HEK293 (cell line): Measurements from ENCODE around the gene KIAA1958.

ENCODE experiments used
- CTCF ChIA-PET: fragments of 350-600 bp; formaldehyde crosslinking; extraction: SDS; loops from one replicate; lab custom pipeline; 2021; ENCODE audit warnings: antibody characterized with exemption; lab: Yijun Ruan, JAX
- POLR2A ChIA-PET: fragments of 300-600 bp; formaldehyde crosslinking; extraction: SDS; loops from one replicate; lab custom pipeline; 2020; ENCODE audit warnings: antibody characterized with exemption, inconsistent platforms; lab: Yijun Ruan, JAX
- H3K27ac ChIP-seq: fragments of 200-500 bp; sonication (Bioruptor generic); 2 replicates; pipeline ENCODE4 v1.5.1; 2014; ENCODE audit warnings: low read depth, low read length, control low read depth, inconsistent platforms; ENCODE audit errors: extremely low read depth
- H3K36me3 ChIP-seq, 2 experiments: fragments of 200-500 bp in 1 of 2; sonication (Bioruptor generic) in 1 of 2; 1 replicate in 1 of 2; 2 replicates in 1 of 2; pipeline ENCODE4 v1.5.1; 2014 to 2017; ENCODE audit warnings: inconsistent platforms in 2 of 2, low read length in 2 of 2; ENCODE audit not compliant: control insufficient read depth in 2 of 2, insufficient read depth in 1 of 2
- H3K4me1 ChIP-seq: fragments of 200-500 bp; sonication (Bioruptor generic); 2 replicates; pipeline ENCODE4 v1.5.1; 2014; ENCODE audit warnings: mild to moderate bottlenecking, low read length, inconsistent platforms; ENCODE audit not compliant: control insufficient read depth, insufficient read depth
- H3K4me3 ChIP-seq: 2 replicates; pipeline ENCODE4 v1.5.1; 2011; ENCODE audit warnings: low read depth, mild to moderate bottlenecking, control low read depth, low read length, moderate library complexity
- H3K9me3 ChIP-seq: fragments of 200-500 bp; sonication (Bioruptor generic); 2 replicates; pipeline ENCODE4 v1.5.1; 2014; ENCODE audit warnings: low read depth, low read length, inconsistent platforms; ENCODE audit not compliant: control insufficient read depth, insufficient read depth
- GFI1B ChIP-seq: fragments of 450-650 bp; formaldehyde crosslinking; IDR thresholded peaks from 2 replicates; pipeline ENCODE4 v1.5.1; 2016; ENCODE audit warnings: missing biosample characterization, missing genetic modification characterization
- PRDM10 ChIP-seq: fragments of 450-650 bp; formaldehyde crosslinking; IDR thresholded peaks from 2 replicates; pipeline ENCODE4 v1.5.1; 2016; ENCODE audit warnings: missing biosample characterization, missing genetic modification characterization
- TRIM28 ChIP-seq: IDR thresholded peaks from 2 replicates; pipeline ENCODE4 v1.6.1; 2011; ENCODE audit warnings: low read length, control low read depth, borderline replicate concordance
- ZBTB11 ChIP-seq: fragments of 450-650 bp; formaldehyde crosslinking; conservative IDR thresholded peaks from 2 replicates; pipeline ENCODE4 v1.5.1; 2016; ENCODE audit warnings: low read depth, missing biosample characterization, missing genetic modification characterization
- ZBTB17 ChIP-seq: fragments of 450-650 bp; formaldehyde crosslinking; IDR thresholded peaks from 2 replicates; pipeline ENCODE4 v1.5.1; 2016; ENCODE audit warnings: missing biosample characterization, missing genetic modification characterization
- ZBTB8A ChIP-seq: fragments of 450-650 bp; formaldehyde crosslinking; IDR thresholded peaks from 2 replicates; pipeline ENCODE4 v1.5.1; 2016; ENCODE audit warnings: missing biosample characterization, missing genetic modification characterization
- ZFP69B ChIP-seq: fragments of 450-650 bp; formaldehyde crosslinking; IDR thresholded peaks from 2 replicates; pipeline ENCODE4 v1.5.1; 2016; ENCODE audit warnings: missing biosample characterization, missing genetic modification characterization
- ZNF2 ChIP-seq: fragments of 450-650 bp; formaldehyde crosslinking; IDR thresholded peaks from 2 replicates; pipeline ENCODE4 v1.5.1; 2016; ENCODE audit warnings: missing biosample characterization, missing genetic modification characterization
- ZNF335 ChIP-seq: fragments of 450-650 bp; formaldehyde crosslinking; conservative IDR thresholded peaks from 2 replicates; pipeline ENCODE4 v1.5.1; 2016; ENCODE audit warnings: missing biosample characterization, missing genetic modification characterization
- ZNF362 ChIP-seq: fragments of 450-650 bp; formaldehyde crosslinking; IDR thresholded peaks from 2 replicates; pipeline ENCODE4 v1.5.1; 2016; ENCODE audit warnings: missing biosample characterization, missing genetic modification characterization
- ZNF394 ChIP-seq: fragments of 450-650 bp; formaldehyde crosslinking; IDR thresholded peaks from 2 replicates; pipeline ENCODE4 v1.5.1; 2016; ENCODE audit warnings: missing biosample characterization, missing genetic modification characterization, mild to moderate bottlenecking, moderate library complexity, borderline replicate concordance
- ZNF544 ChIP-seq: fragments of 450-650 bp; formaldehyde crosslinking; IDR thresholded peaks from 2 replicates; pipeline ENCODE4 v1.5.0; 2017; ENCODE audit warnings: missing biosample characterization, missing genetic modification characterization
- ZNF701 ChIP-seq: fragments of 450-650 bp; formaldehyde crosslinking; IDR thresholded peaks from 2 replicates; pipeline ENCODE4 v1.5.1; 2016; ENCODE audit warnings: missing biosample characterization, missing genetic modification characterization
- ZSCAN4 ChIP-seq: fragments of 450-650 bp; formaldehyde crosslinking; IDR thresholded peaks from 2 replicates; pipeline ENCODE4 v1.5.1; 2017; ENCODE audit warnings: missing biosample characterization, missing genetic modification characterization

KIAA1958 gene

GRCh38 chr9:112487799-112488340 is 1.2 kb downstream of the KIAA1958 start:
- Histone ChIP-seq H3K4me3 (peak overlapping the region; percentile 97), H3K36me3 (peaks cover 0 to 8% of the 10 kb centered on the region in 2 experiments; a peak in 1 of 3 replicates), H3K27ac (0 out of 2 replicates have a peak overlapping the region, but pooled peaks have one; percentile 19), H3K4me1 (peaks cover 11% of the 10 kb centered on the region; the same call in 1 of the 2 replicates), H3K9me3 (no peaks in the 10 kb centered on the region)
- ChIA-PET POLR2A (interaction anchor here (2.2 kb wide), 1 partner anchor 108 kb away, joined by 17 read pairs; the partner anchor contains the start of gene HSDL2), CTCF (no interaction called here)
- TF ChIP-seq ZNF2 (tag by site-specific recombination), result 0 out of 2 replicates have a peak, but pooled peaks have one; percentile 33
- peak; percentile 41; the same call in 1 of the 2 replicates for TF ChIP-seq ZBTB17 (tag by site-specific recombination)
- TF ChIP-seq ZNF701 (tag by site-specific recombination), result no peak
- TF ChIP-seq ZSCAN4 (tag by site-specific recombination), result peak; percentile 91
- 0 out of 2 replicates have a peak, but pooled peaks have one; percentile 35 for TF ChIP-seq ZFP69B
- TF ChIP-seq ZNF362 (tag by site-specific recombination), result peak; percentile 29; the same call in 1 of the 2 replicates
- 0 out of 2 replicates have a peak, but pooled peaks have one; percentile 6 for TF ChIP-seq GFI1B
- no peak for TF ChIP-seq ZNF394 (tag by site-specific recombination)
- TF ChIP-seq ZNF335, result peak; percentile 71
- 0 out of 2 replicates have a peak, but pooled peaks have one; percentile 2 for TF ChIP-seq ZBTB11 (tag by site-specific recombination)
- TF ChIP-seq PRDM10, result no peak
- TF ChIP-seq ZBTB8A (tag by site-specific recombination), result 0 out of 2 replicates have a peak, but pooled peaks have one; percentile 10
- TF ChIP-seq TRIM28, result 0 out of 2 replicates have a peak, but pooled peaks have one; percentile 15
- TF ChIP-seq ZNF544 (tag by site-specific recombination), result no peak
